HEK293 (cell line): Measurements from ENCODE around the gene DDX17.
A peak's percentile ranks its signal among the peaks of the same experiment; 100 is the strongest.

Source experiments
- CTCF ChIA-PET: fragments of 350-600 bp; formaldehyde crosslinking; extraction: SDS; loops from one replicate; lab custom pipeline; 2021; ENCODE audit warnings: antibody characterized with exemption; lab: Yijun Ruan, JAX
- POLR2A ChIA-PET: fragments of 300-600 bp; formaldehyde crosslinking; extraction: SDS; loops from one replicate; lab custom pipeline; 2020; ENCODE audit warnings: antibody characterized with exemption, inconsistent platforms; lab: Yijun Ruan, JAX
- H3K27ac ChIP-seq: fragments of 200-500 bp; sonication (Bioruptor generic); 2 replicates; pipeline ENCODE4 v1.5.1; 2014; ENCODE audit warnings: low read depth, low read length, control low read depth, inconsistent platforms; ENCODE audit errors: extremely low read depth
- H3K36me3 ChIP-seq, 2 experiments: fragments of 200-500 bp in 1 of 2; sonication (Bioruptor generic) in 1 of 2; 1 replicate in 1 of 2; 2 replicates in 1 of 2; pipeline ENCODE4 v1.5.1; 2014 to 2017; ENCODE audit warnings: inconsistent platforms in 2 of 2, low read length in 2 of 2; ENCODE audit not compliant: control insufficient read depth in 2 of 2, insufficient read depth in 1 of 2
- H3K4me1 ChIP-seq: fragments of 200-500 bp; sonication (Bioruptor generic); 2 replicates; pipeline ENCODE4 v1.5.1; 2014; ENCODE audit warnings: mild to moderate bottlenecking, low read length, inconsistent platforms; ENCODE audit not compliant: control insufficient read depth, insufficient read depth
- H3K4me3 ChIP-seq: 2 replicates; pipeline ENCODE4 v1.5.1; 2011; ENCODE audit warnings: low read depth, mild to moderate bottlenecking, control low read depth, low read length, moderate library complexity
- H3K9me3 ChIP-seq: fragments of 200-500 bp; sonication (Bioruptor generic); 2 replicates; pipeline ENCODE4 v1.5.1; 2014; ENCODE audit warnings: low read depth, low read length, inconsistent platforms; ENCODE audit not compliant: control insufficient read depth, insufficient read depth
- ATF2 ChIP-seq: fragments of 450-650 bp; formaldehyde crosslinking; IDR thresholded peaks from 2 replicates; pipeline ENCODE4 v1.5.1; 2016; ENCODE audit warnings: missing biosample characterization, missing genetic modification characterization, low read depth
- HOXC10 ChIP-seq: sonication (generic); formaldehyde crosslinking; IDR thresholded peaks from 2 replicates; pipeline ENCODE4 v1.8.1; 2023; ENCODE audit warnings: mild to moderate bottlenecking, missing genetic modification reagents
- TSHZ1 ChIP-seq: fragments of 450-650 bp; formaldehyde crosslinking; IDR thresholded peaks from 2 replicates; pipeline ENCODE4 v1.5.1; 2016; ENCODE audit warnings: missing biosample characterization, missing genetic modification characterization, borderline replicate concordance
- ZBTB17 ChIP-seq: fragments of 450-650 bp; formaldehyde crosslinking; IDR thresholded peaks from 2 replicates; pipeline ENCODE4 v1.5.1; 2016; ENCODE audit warnings: missing biosample characterization, missing genetic modification characterization
- ZNF112 ChIP-seq: fragments of 450-650 bp; formaldehyde crosslinking; IDR thresholded peaks from 2 replicates; pipeline ENCODE4 v1.5.0; 2017; ENCODE audit warnings: missing biosample characterization, missing genetic modification characterization
- ZNF26 ChIP-seq: fragments of 450-650 bp; formaldehyde crosslinking; IDR thresholded peaks from 2 replicates; pipeline ENCODE4 v1.5.1; 2016; ENCODE audit warnings: missing biosample characterization, missing genetic modification characterization
- ZNF302 ChIP-seq: fragments of 450-650 bp; formaldehyde crosslinking; IDR thresholded peaks from 2 replicates; pipeline ENCODE4 v1.5.1; 2016; ENCODE audit warnings: missing biosample characterization, missing genetic modification characterization, low read depth
- ZNF394 ChIP-seq: fragments of 450-650 bp; formaldehyde crosslinking; IDR thresholded peaks from 2 replicates; pipeline ENCODE4 v1.5.1; 2016; ENCODE audit warnings: missing biosample characterization, missing genetic modification characterization, mild to moderate bottlenecking, moderate library complexity, borderline replicate concordance
- ZNF558 ChIP-seq: fragments of 450-650 bp; formaldehyde crosslinking; IDR thresholded peaks from 2 replicates; pipeline ENCODE4 v1.5.1; 2016; ENCODE audit warnings: missing biosample characterization, missing genetic modification characterization
- ZNF704 ChIP-seq: fragments of 450-650 bp; formaldehyde crosslinking; IDR thresholded peaks from 2 replicates; pipeline ENCODE4 v1.5.1; 2016; ENCODE audit warnings: missing biosample characterization, missing genetic modification characterization
- ZNF776 ChIP-seq: fragments of 450-650 bp; formaldehyde crosslinking; IDR thresholded peaks from 2 replicates; pipeline ENCODE4 v1.5.0; 2017; ENCODE audit warnings: missing biosample characterization, missing genetic modification characterization, borderline replicate concordance
- ZSCAN16 ChIP-seq: fragments of 450-650 bp; formaldehyde crosslinking; IDR thresholded peaks from 2 replicates; pipeline ENCODE4 v1.5.1; 2016; ENCODE audit warnings: missing biosample characterization, missing genetic modification characterization
- TF ChIP-seq, protein P1 (sequence below): IDR thresholded peaks from 2 replicates; pipeline ENCODE4 v1.6.1; 2011; ENCODE audit warnings: mild to moderate bottlenecking, low read depth, low read length, borderline replicate concordance

The DDX17 gene

GRCh38 chr22:38482662-38483308, 23.3 kb downstream of the DDX17 start (continued):
- TF ChIP-seq HOXC10 (no peak), ATF2 (tag by site-specific recombination) (no peak), ZNF776 (tag by site-specific recombination) (no peak), ZSCAN16 (no peak), TSHZ1 (tag by site-specific recombination) (no peak), ZNF394 (tag by site-specific recombination) (no peak), ZNF302 (no peak), ZNF704 (tag by site-specific recombination) (no peak)

GRCh38 chr22:38481871-38482332, 24.2 kb downstream of the DDX17 start:
- TF ChIP-seq, protein P1, sequence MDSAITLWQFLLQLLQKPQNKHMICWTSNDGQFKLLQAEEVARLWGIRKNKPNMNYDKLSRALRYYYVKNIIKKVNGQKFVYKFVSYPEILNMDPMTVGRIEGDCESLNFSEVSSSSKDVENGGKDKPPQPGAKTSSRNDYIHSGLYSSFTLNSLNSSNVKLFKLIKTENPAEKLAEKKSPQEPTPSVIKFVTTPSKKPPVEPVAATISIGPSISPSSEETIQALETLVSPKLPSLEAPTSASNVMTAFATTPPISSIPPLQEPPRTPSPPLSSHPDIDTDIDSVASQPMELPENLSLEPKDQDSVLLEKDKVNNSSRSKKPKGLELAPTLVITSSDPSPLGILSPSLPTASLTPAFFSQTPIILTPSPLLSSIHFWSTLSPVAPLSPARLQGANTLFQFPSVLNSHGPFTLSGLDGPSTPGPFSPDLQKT: no peak
- TF ChIP-seq ZNF26 (tag by site-specific recombination) (no peak), ZNF558 (tag by site-specific recombination) (peak; percentile 91)
- no peaks in the 10 kb centered on the region for H3K4me1 ChIP-seq
- H3K27ac ChIP-seq: no peak overlapping the region
- no peak overlapping the region for H3K4me3 ChIP-seq
- ChIA-PET CTCF (no interaction called here), POLR2A (interaction anchor here (1.3 to 1.8 kb wide), 5 partner anchors 8 to 88 kb away, joined by 3 to 6 read pairs (median 5); partner anchors contain the start of gene DMC1)
- peaks cover 57 to 70% of the 10 kb centered on the region in 2 experiments for H3K36me3 ChIP-seq
- no peaks in the 10 kb centered on the region for H3K9me3 ChIP-seq

- POLR2A ChIA-PET: interaction anchor here (0.8 to 1.8 kb wide), 9 partner anchors 9 to 89 kb away, joined by 3 to 10 read pairs (median 3); partner anchors contain the start of genes DMC1 and KDELR3
- H3K36me3 ChIP-seq: peaks cover 51 to 64% of the 10 kb centered on the region in 2 experiments
- CTCF ChIA-PET: no interaction called here
- no peak overlapping the region for H3K4me3 ChIP-seq
- H3K4me1 ChIP-seq: no peaks in the 10 kb centered on the region
- no peaks in the 10 kb centered on the region for H3K9me3 ChIP-seq
- no peak overlapping the region for H3K27ac ChIP-seq
- 0 out of 2 replicates have a peak, but pooled peaks have one; percentile 10 for TF ChIP-seq ZBTB17
- TF ChIP-seq ZNF112 (tag by site-specific recombination): no peak
- TF ChIP-seq, all 188 proteins: peak for 1
Measured at GRCh38 chr22:38481162-38481870, 24.8 kb downstream of the DDX17 start.
